H1 (cell line): ENCODE results near the gene SARNP. TPM values are rescaled to one million over a fixed set of nuclear protein-coding genes. Genes with fewer than 3 reads are reported as not detected.

Source experiments
- CTCF ChIA-PET: fragments of 300-600 bp; sonication (Branson Sonifier 250); formaldehyde crosslinking; loops from one replicate; lab custom pipeline; 2021; ENCODE audit not compliant: partially characterized antibody; lab: Charles Lee
- POLR2A ChIA-PET: fragments of 300-600 bp; sonication (Branson Sonifier 250); formaldehyde crosslinking; loops from one replicate; lab custom pipeline; 2021; ENCODE audit warnings: inconsistent platforms; ENCODE audit not compliant: partially characterized antibody; lab: Charles Lee
- DNase-seq, 2 experiments: peaks; one replicate each; pipeline versions ENCODE4 v3.0.0 to v3.0.0-alpha.2; 2010 to 2022; ENCODE audit warnings: low spot score in 2 of 2, low read depth in 1 of 2, mixed read lengths in 1 of 2
- FAIRE-seq: peaks from 2 replicates; lab custom pipeline; 2011; peaks lifted over from hg19 to GRCh38; lab: Jason Lieb, UNC
- H2AFZ ChIP-seq: 2 replicates; pipeline ENCODE4 v1.8.1; 2012; ENCODE audit warnings: low read length, inconsistent platforms
- H2AK5ac ChIP-seq: 2 replicates; pipeline ENCODE4 v1.6.1; 2013; ENCODE audit warnings: low read depth, low read length
- H2BK120ac ChIP-seq: replicated peaks from 2 replicates; pipeline ENCODE3; 2013; ENCODE audit warnings: low read depth, low read length, inconsistent platforms
- H2BK12ac ChIP-seq: 2 replicates; pipeline ENCODE4 v1.6.1; 2013; ENCODE audit warnings: low read depth, low read length
- H2BK15ac ChIP-seq: 2 replicates; pipeline ENCODE4 v1.6.1; 2013; ENCODE audit warnings: low read length
- H2BK20ac ChIP-seq: 2 replicates; pipeline ENCODE4 v1.6.1; 2013; ENCODE audit warnings: low read length
- H2BK5ac ChIP-seq: 2 replicates; pipeline ENCODE4 v1.6.1; 2013; ENCODE audit warnings: low read depth, low read length
- H3K14ac ChIP-seq: 2 replicates; pipeline ENCODE4 v1.6.1; 2013; ENCODE audit warnings: inconsistent platforms; ENCODE audit not compliant: insufficient read length
- H3K18ac ChIP-seq: 2 replicates; pipeline ENCODE4 v1.6.1; 2013; ENCODE audit warnings: low read length; ENCODE audit errors: extremely low read depth
- H3K23ac ChIP-seq: 2 replicates; pipeline ENCODE4 v1.6.1; 2013; ENCODE audit warnings: inconsistent platforms; ENCODE audit not compliant: insufficient read length
- H3K23me2 ChIP-seq: 2 replicates; pipeline ENCODE4 v1.6.1; 2013; ENCODE audit warnings: low read depth, low read length
- H3K27ac ChIP-seq: 2 replicates; pipeline ENCODE4 v1.6.1; 2011; ENCODE audit warnings: low read depth, low read length, inconsistent platforms
- H3K27me3 ChIP-seq, 4 experiments: replicated peaks in 1 of 4; 1 replicate in 1 of 4; 2 replicates in 3 of 4; pipeline versions ENCODE4 v1.6.1 to v1.8.1; 2011 to 2013; ENCODE audit warnings: low read length in 3 of 4, mild to moderate bottlenecking in 3 of 4, inconsistent platforms in 2 of 4, mixed read lengths in 2 of 4, moderate library complexity in 1 of 4; ENCODE audit not compliant: control insufficient read depth in 3 of 4, insufficient read depth in 3 of 4; ENCODE audit errors: extremely low read depth in 1 of 4
- H3K36me3 ChIP-seq, 4 experiments: 2 replicates each; pipeline versions ENCODE4 v1.6.1 to v1.8.1; 2011 to 2013; ENCODE audit warnings: mild to moderate bottlenecking in 4 of 4, low read length in 3 of 4, moderate library complexity in 2 of 4, control low read depth in 1 of 4, inconsistent platforms in 1 of 4; ENCODE audit not compliant: insufficient read depth in 4 of 4, control insufficient read depth in 2 of 4
- H3K4ac ChIP-seq: replicated peaks from 2 replicates; pipeline ENCODE3; 2013; ENCODE audit warnings: low read length, low read depth, mixed read lengths, inconsistent platforms; ENCODE audit not compliant: insufficient read length
- H3K4me1 ChIP-seq, 4 experiments: replicated peaks in 1 of 4; 1 replicate in 1 of 4; 2 replicates in 3 of 4; pipeline versions ENCODE4 v1.6.1 to v1.8.1; 2011 to 2013; ENCODE audit warnings: low read length in 3 of 4, inconsistent platforms in 2 of 4, mixed read lengths in 1 of 4; ENCODE audit not compliant: insufficient read depth in 4 of 4, control insufficient read depth in 3 of 4
- H3K4me2 ChIP-seq, 2 experiments: 2 replicates each; pipeline versions ENCODE4 v1.6.1 to v1.8.1; 2011 to 2013; ENCODE audit warnings: low read depth in 2 of 2, low read length in 2 of 2, control low read depth in 1 of 2, inconsistent platforms in 1 of 2, mild to moderate bottlenecking in 1 of 2; ENCODE audit not compliant: insufficient read depth in 1 of 2
- H3K4me3 ChIP-seq, 4 experiments: fragments of 200-600, 300-600 bp in 1 of 4; sonication (generic), shearing (Covaris generic), sonication (Bioruptor Twin) in 1 of 4; 2 replicates each; pipeline versions ENCODE4 v1.5.1 to v1.8.1; 2011 to 2016; ENCODE audit warnings: low read length in 4 of 4, low read depth in 3 of 4, control low read depth in 2 of 4, inconsistent platforms in 2 of 4, mild to moderate bottlenecking in 2 of 4, mixed read lengths in 1 of 4, moderate library complexity in 1 of 4; ENCODE audit not compliant: insufficient read depth in 2 of 4; ENCODE audit errors: extremely low read depth in 1 of 4
- H3K56ac ChIP-seq: replicated peaks from 2 replicates; pipeline ENCODE3; 2013; ENCODE audit warnings: low read depth, mild to moderate bottlenecking, mixed read lengths, low read length, inconsistent platforms; ENCODE audit not compliant: insufficient read length
- H3K79me1 ChIP-seq: 2 replicates; pipeline ENCODE4 v1.6.1; 2013; ENCODE audit warnings: low read depth, low read length, control low read depth
- H3K79me2 ChIP-seq, 2 experiments: 2 replicates each; pipeline versions ENCODE4 v1.6.1 to v1.8.1; 2012 to 2013; ENCODE audit warnings: low read length in 2 of 2, mild to moderate bottlenecking in 2 of 2, inconsistent platforms in 1 of 2; ENCODE audit not compliant: insufficient read depth in 2 of 2, control insufficient read depth in 1 of 2
- H3K9ac ChIP-seq, 4 experiments: replicated peaks in 1 of 4; 1 replicate in 1 of 4; 2 replicates in 3 of 4; pipeline versions ENCODE4 v1.6.1 to v1.8.1; 2011 to 2013; ENCODE audit warnings: low read depth in 3 of 4, low read length in 3 of 4, control low read depth in 2 of 4, mild to moderate bottlenecking in 2 of 4, moderate library complexity in 2 of 4, inconsistent platforms in 1 of 4; ENCODE audit errors: extremely low read depth in 1 of 4
- H3K9me3 ChIP-seq, 2 experiments: 2 replicates each; pipeline versions ENCODE4 v1.6.1 to v1.8.1; 2012 to 2013; ENCODE audit warnings: mild to moderate bottlenecking in 2 of 2, moderate library complexity in 2 of 2, control low read depth in 1 of 2, inconsistent platforms in 1 of 2, low read depth in 1 of 2, low read length in 1 of 2, mixed read lengths in 1 of 2; ENCODE audit not compliant: insufficient read depth in 2 of 2
- H4K20me1 ChIP-seq, 2 experiments: replicated peaks in 1 of 2; 2 replicates each; pipeline versions ENCODE3 to v1.8.1; 2011 to 2013; ENCODE audit warnings: inconsistent platforms in 2 of 2, low read length in 2 of 2, mild to moderate bottlenecking in 1 of 2; ENCODE audit not compliant: insufficient read depth in 2 of 2, control insufficient read depth in 1 of 2
- H4K5ac ChIP-seq: 2 replicates; pipeline ENCODE4 v1.6.1; 2013; ENCODE audit warnings: low read length, low read depth, mixed read lengths, inconsistent platforms; ENCODE audit not compliant: insufficient read length
- H4K8ac ChIP-seq: 2 replicates; pipeline ENCODE4 v1.8.0; 2013; ENCODE audit warnings: mild to moderate bottlenecking, moderate library complexity, low read length, inconsistent platforms; ENCODE audit not compliant: insufficient read depth; ENCODE audit errors: extremely low read depth
- H4K91ac ChIP-seq: replicated peaks from 2 replicates; pipeline ENCODE3; 2013; ENCODE audit warnings: low read length, mixed read lengths, inconsistent platforms; ENCODE audit not compliant: insufficient read length
- ASH2L ChIP-seq: fragments of 200-600, 300-600 bp; sonication (generic); IDR thresholded peaks from one replicate; pipeline ENCODE4 v1.7.1; 2017; ENCODE audit warnings: low read length
- BACH1 ChIP-seq: IDR thresholded peaks from 2 replicates; pipeline ENCODE4 v1.6.1; 2012; ENCODE audit warnings: low read length, improper control_type of control experiment
- CHD2 ChIP-seq: IDR thresholded peaks from 2 replicates; pipeline ENCODE4 v1.6.1; 2012; ENCODE audit warnings: low read length, improper control_type of control experiment
- HDAC2 ChIP-seq, 2 experiments: fragments of 300-600 bp in 1 of 2; sonication (generic) in 1 of 2; IDR thresholded peaks; 2 replicates each; pipeline ENCODE4 v1.6.1; 2011 to 2012; ENCODE audit warnings: low read depth in 2 of 2, low read length in 2 of 2, mild to moderate bottlenecking in 2 of 2, moderate library complexity in 2 of 2, borderline replicate concordance in 1 of 2, inconsistent platforms in 1 of 2
- KDM4A ChIP-seq: IDR thresholded peaks from one replicate; pipeline ENCODE4 v1.7.1; 2012; ENCODE audit warnings: low read depth, mild to moderate bottlenecking, moderate library complexity, low read length, inconsistent platforms; ENCODE audit not compliant: severe bottlenecking
- KDM5A ChIP-seq: fragments of 200-600 bp; IDR thresholded peaks from 2 replicates; pipeline ENCODE4 v1.7.1; 2012; ENCODE audit warnings: mild to moderate bottlenecking, low read length, inconsistent platforms, mixed read lengths
- NANOG ChIP-seq: IDR thresholded peaks from 2 replicates; pipeline ENCODE4 v1.6.1; 2011; ENCODE audit warnings: low read length, low read depth, mild to moderate bottlenecking, inconsistent platforms; ENCODE audit not compliant: insufficient read depth, poor library complexity, severe bottlenecking
- NRF1 ChIP-seq: IDR thresholded peaks from 2 replicates; pipeline ENCODE4 v1.6.1; 2011; ENCODE audit warnings: mild to moderate bottlenecking, low read depth, low read length, improper control_type of control experiment
- SAP30 ChIP-seq: fragments of 300-600 bp; sonication (generic); IDR thresholded peaks from 2 replicates; pipeline ENCODE4 v1.7.1; 2012; ENCODE audit warnings: low read length, moderate library complexity, mild to moderate bottlenecking, inconsistent platforms; ENCODE audit not compliant: insufficient read depth, insufficient replicate concordance
- SIN3A ChIP-seq, 2 experiments: IDR thresholded peaks in 1 of 2; conservative IDR thresholded peaks in 1 of 2; 2 replicates each; pipeline ENCODE4 v1.6.1; 2011 to 2012; ENCODE audit warnings: low read length in 2 of 2, improper control_type of control experiment in 1 of 2, low read depth in 1 of 2, mild to moderate bottlenecking in 1 of 2
- SIX5 ChIP-seq: IDR thresholded peaks from 2 replicates; pipeline ENCODE4 v1.6.1; 2011; ENCODE audit warnings: mild to moderate bottlenecking, low read depth, low read length
- TAF7 ChIP-seq: optimal IDR thresholded peaks from 2 replicates; pipeline ENCODE3; 2011; ENCODE audit warnings: low read depth, mild to moderate bottlenecking, inconsistent platforms, low read length, moderate library complexity, borderline replicate concordance
- YY1 ChIP-seq: IDR thresholded peaks from 2 replicates; pipeline ENCODE4 v1.6.1; 2011; ENCODE audit warnings: low read depth, mild to moderate bottlenecking, low read length
- WGBS, 2 experiments: shearing (Covaris generic) in 1 of 2; methylation state at CpG; one replicate each; pipeline versions ENCODE4 v1.1.6 to v1.1.7; 2013 to 2015; ENCODE audit warnings: low lambda C conversion rate in 2 of 2, mixed read lengths in 2 of 2, inconsistent platforms in 1 of 2, low coverage in 1 of 2, missing lambda C conversion rate in 1 of 2; ENCODE audit not compliant: insufficient replicate concordance in 2 of 2, insufficient coverage in 1 of 2, insufficient read length in 1 of 2; ENCODE audit errors: extremely low coverage in 1 of 2, missing lambda C conversion rate in 1 of 2; 5-methylcytosine and 5-hydroxymethylcytosine counted together
- polyA plus RNA-seq, 7 experiments: library from polyadenylated mRNA; depleted of rRNA in 3 of 7; stranded (reverse) in 5 of 7; unstranded in 2 of 7; fragments of >200 nt in 5 of 7; fragments of 200-250 nt in 2 of 7; gene quantifications; 1 replicate in 5 of 7; 2 replicates in 1 of 7; 4 replicates in 1 of 7; pipeline versions ENCODE4 v1.2.1 to v1.2.3, GENCODE V29; 2011 to 2013; ENCODE audit warnings: missing spikeins in 2 of 7, mixed read lengths in 2 of 7
- total RNA-seq: library from RNA; stranded (reverse); fragmentation: NEBNext Ultra II Directional; extraction: Animal tissue kit (Norgen Biotek cat#: 25700); gene quantifications from 2 replicates; pipeline ENCODE4 v1.2.1, GENCODE V29; 2021

Gene SARNP
- total and polyA plus RNA-seq, 2 of the 8 experiments (the other 6 are each of a cell fraction or from before 2014, with no cell fraction given): 114 to 226 TPM

DNA sequence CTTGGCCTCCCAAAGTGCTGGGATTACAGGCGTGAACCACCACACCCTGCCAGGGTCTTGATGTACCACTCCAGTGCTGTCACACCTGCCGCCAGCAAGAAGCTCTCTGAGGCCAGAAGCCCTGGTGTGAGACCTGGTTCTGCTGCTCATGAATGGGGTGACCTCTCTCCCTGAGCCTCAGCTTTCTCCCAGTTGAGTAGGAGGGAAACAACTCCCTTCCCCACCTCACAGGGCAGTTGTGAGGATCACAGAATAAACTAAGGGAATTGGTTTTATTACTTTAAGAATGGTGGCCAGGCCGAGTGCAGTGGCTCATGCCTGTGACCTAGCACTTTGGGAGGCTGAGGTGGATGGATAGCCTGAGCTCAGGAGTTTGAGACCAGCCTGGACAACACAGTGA, 82.9 kb downstream of the SARNP start:
- Histone ChIP-seq H3K14ac (no peak overlapping the region), H2BK15ac (no peak overlapping the region), H3K27me3 (no peaks in the 10 kb centered on the region), H3K4me2 (no peak overlapping the region), H3K56ac (no peak overlapping the region), H4K8ac (no peak overlapping the region), H3K4me1 (peaks cover 0 to 19% (median 9%) of the 10 kb centered on the region in 4 experiments; a peak in 5 of 7 replicates), H2BK12ac (no peak overlapping the region), H2BK120ac (no peak overlapping the region), H4K20me1 (no peaks in the 10 kb centered on the region), H3K23me2 (peaks cover 8% of the 10 kb centered on the region), H3K79me2 (no peaks in the 10 kb centered on the region), H2BK20ac (no peak overlapping the region), H3K4ac (no peak overlapping the region), H3K18ac (no peak overlapping the region), H2BK5ac (no peak overlapping the region), H2AFZ (no peak overlapping the region), H2AK5ac (no peak overlapping the region), H3K4me3 (no peak overlapping the region), H3K9me3 (no peaks in the 10 kb centered on the region), H4K91ac (no peak overlapping the region), H3K79me1 (no peaks in the 10 kb centered on the region), H3K27ac (no peak overlapping the region), H3K9ac (no peak overlapping the region), H4K5ac (no peak overlapping the region), H3K36me3 (no peaks in the 10 kb centered on the region), H3K23ac (no peak overlapping the region)
- TF ChIP-seq BACH1 (no peak), SIN3A (conservative IDR thresholded peaks at IDR 0.05 in 1 of 2, IDR thresholded peaks at IDR 0.05 in 1 of 2; ENCODE audit: low read depth in 1 of 2, low read length in 2 of 2) (no peak), NANOG (no peak), KDM4A (no peak), NRF1 (no peak), CHD2 (no peak), HDAC2 (IDR thresholded peaks at IDR 0.05; ENCODE audit: borderline replicate concordance in 1 of 2, low read depth in 2 of 2, low read length in 2 of 2) (no peak), KDM5A (no peak), ASH2L (no peak), YY1 (no peak), SIX5 (no peak), TAF7 (no peak), SAP30 (no peak)
- FAIRE-seq: no peak
- POLR2A ChIA-PET: interaction anchor here (0.9 to 34.1 kb wide), 5 partner anchors 10 to 32 kb away, joined by 3 to 809 read pairs (median 3); partner anchors contain the start of gene BLOC1S1
- DNase-seq: no peak
- 92% methylated on average over 3 of the region's 3 CpGs; no CpG with 5 or more reads in 1 of the 2 experiments for WGBS, 2 experiments
- CTCF ChIA-PET: interaction anchor here (0.6 to 10.7 kb wide), 10 partner anchors 9 to 88 kb away, joined by 4 to 229 read pairs (median 20); partner anchors contain the start of genes BLOC1S1, ITGA7 and RDH5
